Stimulated activated CD4-positive, alpha-beta T cell treated with anti-CD3 and anti-CD28 coated beads, Interleukin-12 subunit alpha, Interleukin-12 subunit beta, amount 100 ng/mL, for 4 hours (primary cell): ENCODE measurements around the gene HPCAL4.

Source experiments
- DNase-seq: peaks from one replicate; pipeline ENCODE4 v3.0.0-alpha.2; 2020

HPCAL4 gene

DNA sequence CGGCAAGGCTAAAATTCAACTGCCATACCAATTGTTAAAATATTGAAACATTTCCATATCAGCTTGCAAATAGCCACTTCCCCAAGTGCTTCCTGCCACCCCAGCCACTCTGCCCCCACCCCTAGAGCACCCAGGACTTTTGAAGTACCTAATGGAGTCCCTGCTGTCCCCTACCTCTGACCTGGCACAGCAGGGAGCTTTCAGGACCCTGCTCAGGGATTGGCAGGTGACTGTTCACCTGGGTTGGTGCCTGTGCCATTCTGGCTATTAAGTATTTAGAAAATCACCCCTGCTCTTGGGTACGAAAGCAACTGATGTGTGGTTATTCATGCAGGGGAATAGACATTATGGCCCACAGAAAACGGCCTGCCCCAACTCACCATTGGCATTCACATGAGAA, 9.1 kb upstream of the HPCAL4 start:
- DNase-seq = no peak

GRCh38 chr1:39699419-39699818, 8.2 kb upstream of the HPCAL4 start:
- no peak for DNase-seq

GRCh38 chr1:39698568-39698967, 7.3 kb upstream of the HPCAL4 start:
- DNase-seq = no peak

DNA sequence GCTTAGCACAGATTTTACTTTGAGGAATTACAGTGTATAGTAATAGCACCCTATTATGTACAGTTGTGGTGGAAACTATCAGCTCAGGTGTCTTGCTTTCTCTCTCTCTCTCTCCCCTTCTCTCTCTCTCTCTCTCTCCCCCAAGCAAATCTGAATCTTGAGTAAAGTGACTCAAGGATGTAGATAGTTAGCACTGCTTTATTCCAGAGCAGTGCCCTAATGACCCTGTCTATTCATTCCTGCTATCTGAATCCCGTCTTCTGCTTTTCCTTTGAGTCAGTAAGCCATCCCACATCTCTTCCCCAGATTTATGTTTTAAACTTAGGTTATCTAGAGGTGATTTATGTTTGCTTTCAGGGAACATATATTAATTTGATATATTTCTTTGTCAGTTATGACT, 5.2 kb upstream of the HPCAL4 start:
- no peak for DNase-seq

DNA sequence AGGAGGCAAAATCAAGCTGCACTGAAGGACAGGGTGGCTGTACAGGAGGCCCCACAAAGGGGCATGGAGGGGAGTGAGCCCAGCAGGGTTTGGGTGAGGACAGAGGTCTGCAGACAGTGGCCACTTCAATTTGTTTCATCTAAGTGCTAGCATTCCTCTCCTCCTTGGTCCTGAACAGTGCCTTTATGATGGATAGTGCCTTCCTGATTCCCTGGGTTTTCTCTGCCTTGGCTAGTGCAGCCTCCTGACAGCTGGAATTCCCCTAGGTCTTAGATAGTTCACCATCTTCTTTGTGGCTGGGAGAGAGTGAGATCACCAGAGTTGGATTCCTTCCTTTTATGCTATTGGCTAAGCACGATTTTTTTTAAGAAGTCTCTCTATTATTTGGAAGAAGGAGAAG, 3.8 kb upstream of the HPCAL4 start:
- no peak for DNase-seq

GRCh38 chr1:39694026-39694425, 2.8 kb upstream of the HPCAL4 start:
- DNase-seq = no peak

DNA sequence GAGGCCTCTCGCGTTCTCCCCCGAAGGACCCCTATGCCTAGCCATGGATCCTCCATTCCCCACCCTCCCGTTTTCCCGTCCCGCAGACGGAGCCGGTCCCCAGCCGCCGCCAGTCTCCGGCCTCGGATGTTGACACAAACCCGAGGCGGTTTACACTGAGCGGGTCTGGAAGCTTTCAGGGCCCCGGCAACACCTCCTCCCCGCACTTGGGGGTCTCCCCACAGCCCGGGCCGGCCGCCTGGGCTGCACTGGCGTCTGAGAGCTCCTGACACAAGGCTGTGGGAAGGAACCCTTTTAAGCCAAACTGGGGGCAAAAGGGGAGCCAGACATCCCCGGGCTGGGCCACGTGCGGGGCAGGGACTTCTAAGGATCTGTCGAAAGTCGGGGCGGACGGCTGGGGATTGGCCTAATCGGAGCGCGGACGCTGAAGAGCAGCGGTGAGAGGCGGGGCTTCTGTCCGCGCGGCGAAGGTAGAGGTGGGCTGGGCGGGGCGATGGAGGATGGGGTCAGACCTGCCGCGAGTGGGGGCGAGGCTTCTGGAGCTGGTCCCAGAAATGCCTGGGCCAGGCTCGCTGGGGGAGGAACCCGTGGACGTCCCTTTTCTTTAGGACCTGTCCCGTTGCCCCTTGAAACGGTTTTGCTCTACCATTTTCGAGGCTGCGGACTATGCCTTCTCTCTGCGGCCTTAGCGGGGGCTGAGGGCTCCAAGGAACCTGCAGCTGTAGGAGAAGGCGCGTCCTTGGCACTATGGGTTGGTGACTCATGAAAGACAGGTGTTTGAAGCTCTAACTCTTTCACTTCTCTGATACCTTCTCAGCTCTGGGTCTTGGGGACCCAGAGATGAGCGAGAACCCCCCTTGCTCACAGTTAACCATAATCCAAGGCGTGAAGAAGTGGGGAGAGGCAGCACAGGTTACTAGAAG, 1.2 kb upstream of the HPCAL4 start:
- DNase-seq = peak; percentile 7

DNA sequence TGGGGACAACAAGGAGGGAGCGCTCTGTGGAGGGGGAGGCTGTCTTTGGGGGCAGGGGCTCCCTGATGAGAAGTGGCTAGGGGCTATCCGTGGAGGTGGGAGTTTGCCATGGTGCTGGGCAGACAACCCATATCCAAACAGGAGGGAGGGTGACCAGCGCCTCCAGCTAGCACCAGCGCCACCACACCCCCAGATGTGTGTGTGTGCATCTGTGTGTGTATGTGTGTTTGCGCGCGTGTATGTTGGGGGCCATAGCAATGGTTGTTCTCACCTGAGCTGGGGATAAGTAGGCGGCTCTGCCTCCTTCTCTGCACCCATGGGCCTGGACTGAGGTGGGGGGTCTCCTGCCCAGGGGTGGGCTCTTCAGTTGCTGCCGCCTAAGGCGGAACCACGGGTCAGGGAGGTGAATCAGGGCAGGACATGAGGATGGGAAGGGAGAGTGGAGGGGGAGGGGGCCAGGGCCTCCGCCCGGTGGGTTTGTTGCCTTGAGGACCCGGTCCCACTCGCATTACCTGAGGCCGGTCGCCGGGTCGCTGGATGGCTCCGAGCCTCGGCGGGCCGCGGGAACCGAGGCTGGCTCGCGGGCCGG, 345 bp downstream of the HPCAL4 start:
- no peak for DNase-seq

DNA sequence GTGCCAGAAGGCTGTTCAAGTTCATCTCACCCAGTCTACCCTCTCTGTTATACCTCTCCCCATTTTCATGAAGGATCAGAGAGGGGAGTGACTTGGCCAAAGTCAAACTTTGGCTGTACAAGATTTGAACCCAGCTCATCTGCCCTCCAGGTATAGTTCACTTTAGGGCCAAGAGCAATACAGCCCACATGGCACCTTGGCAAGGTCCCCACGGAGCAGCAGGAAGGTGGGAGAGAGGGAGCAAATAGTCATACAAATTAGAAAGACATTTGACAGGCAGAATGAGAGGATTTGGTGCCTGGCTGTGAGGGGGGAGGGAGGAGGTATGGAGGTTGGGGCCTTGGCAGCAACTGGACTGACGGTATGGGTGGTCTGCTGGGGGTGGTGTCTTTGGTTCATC, 1.0 kb downstream of the HPCAL4 start:
- DNase-seq = no peak

DNA sequence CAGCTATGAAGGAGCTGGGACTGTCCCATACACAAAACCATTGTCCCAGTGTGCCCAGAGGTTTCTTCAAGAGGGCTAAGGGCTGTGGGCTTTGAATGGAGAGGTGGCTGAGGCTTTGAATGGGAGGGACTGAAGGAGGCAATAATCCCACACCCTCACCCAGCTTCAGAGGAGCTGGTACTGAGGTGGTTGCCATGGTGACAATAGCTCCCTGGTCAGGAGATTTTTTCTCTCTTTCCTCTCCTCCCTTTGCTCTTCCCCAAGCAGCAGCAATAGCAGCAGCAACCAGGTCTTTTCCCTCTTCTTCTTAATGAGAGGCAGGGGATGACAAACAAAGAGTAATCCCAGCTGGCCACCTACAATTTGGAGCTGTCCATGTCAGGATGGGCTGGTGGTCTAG, 1.6 kb downstream of the HPCAL4 start:
- DNase-seq = no peak

- DNase-seq = no peak
Measured at GRCh38 chr1:39689214-39689613, 2.0 kb downstream of the HPCAL4 start.

GRCh38 chr1:39688706-39689105, 2.5 kb downstream of the HPCAL4 start:
- DNase-seq = no peak

DNA sequence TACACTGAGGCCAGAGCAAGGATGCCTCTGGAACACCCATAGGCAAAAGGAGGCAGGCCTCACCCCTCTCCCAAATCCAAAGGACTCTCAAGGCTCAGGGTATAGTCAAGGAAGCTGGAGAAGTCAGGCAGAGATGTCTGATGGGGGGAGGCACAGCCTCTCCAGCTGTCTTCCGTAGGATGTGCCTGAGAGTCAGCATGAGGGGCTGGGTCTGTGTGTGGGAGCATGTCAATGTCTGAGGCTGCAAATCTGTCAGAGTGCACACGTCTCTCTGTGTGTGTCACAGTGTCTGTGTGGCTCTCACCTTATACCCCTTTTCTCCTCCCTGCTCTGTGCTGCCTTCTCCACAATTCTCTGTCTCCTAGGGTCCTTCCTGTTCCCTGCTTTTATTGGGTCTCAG, 4.0 kb downstream of the HPCAL4 start:
- DNase-seq = no peak

DNA sequence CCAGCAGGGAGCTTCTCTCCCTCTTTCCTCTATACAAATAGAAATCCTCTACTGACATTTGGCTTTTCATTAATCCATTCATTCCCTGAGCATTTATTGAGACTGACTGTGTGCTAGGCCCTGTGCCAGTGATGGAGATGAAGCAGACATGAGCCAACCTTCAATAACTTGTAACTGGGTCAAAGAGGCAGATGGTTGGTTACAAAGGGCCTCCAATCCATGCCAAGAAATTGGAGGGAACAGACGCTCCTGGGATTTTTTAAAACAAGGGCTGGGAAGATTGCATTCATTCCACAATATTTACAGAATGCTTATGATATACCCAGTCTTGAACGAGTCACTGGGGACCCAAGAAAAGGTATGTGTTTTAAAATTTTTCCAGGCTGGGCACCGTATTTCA, 6.2 kb downstream of the HPCAL4 start:
- no peak for DNase-seq

GRCh38 chr1:39684313-39684664, 6.9 kb downstream of the HPCAL4 start:
- no peak for DNase-seq

DNA sequence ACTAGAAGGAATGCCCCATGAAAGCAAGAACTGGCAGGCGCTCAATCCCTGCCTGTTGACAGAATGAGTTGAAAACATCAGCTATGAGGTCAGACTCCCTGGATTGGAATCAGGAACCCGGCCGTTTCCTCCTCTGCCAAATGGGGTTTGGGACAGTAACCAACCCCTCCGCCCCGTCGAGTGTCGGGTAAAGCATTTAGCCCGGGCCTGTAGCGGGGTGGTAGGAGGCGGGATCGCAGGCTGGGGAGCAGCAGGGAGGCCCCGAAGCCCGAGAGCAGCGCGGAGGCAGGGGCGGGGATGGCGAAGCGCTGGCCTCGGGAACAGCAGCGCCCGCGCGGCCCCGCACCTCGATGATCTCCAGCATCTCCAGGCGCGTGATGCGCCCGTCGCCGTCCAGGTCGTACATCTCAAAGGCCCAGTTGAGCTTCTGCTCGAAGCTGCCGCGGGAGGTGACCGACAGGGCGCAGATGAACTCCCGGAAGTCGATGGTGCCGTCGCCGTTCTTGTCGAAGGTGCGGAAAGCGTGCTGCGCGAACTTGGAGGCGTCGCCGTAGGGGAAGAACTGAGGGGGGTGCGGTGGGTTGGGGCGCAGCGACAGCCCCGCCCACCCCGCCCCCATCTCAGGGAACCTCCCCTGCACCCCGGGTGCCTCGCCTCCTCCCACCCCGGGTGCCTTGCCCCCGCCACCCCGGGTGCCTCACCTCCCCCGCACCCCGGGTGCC, 7.5 kb downstream of the HPCAL4 start:
- DNase-seq = peak; percentile 24

DNA sequence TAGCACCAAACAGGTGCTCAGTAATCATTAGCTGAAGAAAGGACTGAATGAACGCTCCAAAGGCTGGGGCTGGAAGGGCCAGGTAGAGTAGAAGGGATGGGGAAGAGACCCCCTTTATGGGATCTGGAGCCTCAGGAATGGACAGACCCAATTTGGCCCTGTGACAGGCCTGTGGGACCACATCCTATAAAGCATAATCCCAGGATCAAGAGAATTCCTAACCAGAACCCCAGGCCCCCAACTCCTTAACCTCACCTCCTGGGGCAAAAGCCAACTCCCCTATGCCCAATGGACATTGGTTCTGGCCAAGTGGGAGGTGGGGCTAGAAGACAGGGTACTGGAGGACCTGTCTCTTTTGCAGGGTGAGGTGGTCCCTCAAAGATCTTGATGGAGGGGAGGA, 9.2 kb downstream of the HPCAL4 start:
- no peak for DNase-seq

GRCh38 chr1:39681294-39681693, 9.9 kb downstream of the HPCAL4 start:
- DNase-seq = no peak

DNA sequence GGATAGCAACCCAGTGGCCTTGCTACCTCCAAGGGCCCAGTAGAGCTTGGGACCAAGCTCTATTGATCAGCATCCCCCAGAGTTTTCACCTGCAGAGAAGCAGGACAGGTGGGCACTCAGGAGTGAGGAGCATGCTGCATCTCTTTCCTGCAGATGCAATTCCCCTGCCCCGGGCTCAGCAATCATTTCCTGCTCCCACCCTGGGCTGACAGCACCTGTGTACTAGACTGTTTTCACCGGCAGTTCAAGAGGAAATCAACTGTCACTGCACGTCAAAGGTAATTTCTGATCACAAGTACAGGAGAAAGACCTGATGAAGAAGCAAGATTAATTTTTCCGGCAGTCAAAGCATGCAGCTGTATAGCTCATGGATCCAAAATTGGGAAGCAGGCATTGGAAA, 10.5 kb downstream of the HPCAL4 start:
- no peak for DNase-seq

DNA sequence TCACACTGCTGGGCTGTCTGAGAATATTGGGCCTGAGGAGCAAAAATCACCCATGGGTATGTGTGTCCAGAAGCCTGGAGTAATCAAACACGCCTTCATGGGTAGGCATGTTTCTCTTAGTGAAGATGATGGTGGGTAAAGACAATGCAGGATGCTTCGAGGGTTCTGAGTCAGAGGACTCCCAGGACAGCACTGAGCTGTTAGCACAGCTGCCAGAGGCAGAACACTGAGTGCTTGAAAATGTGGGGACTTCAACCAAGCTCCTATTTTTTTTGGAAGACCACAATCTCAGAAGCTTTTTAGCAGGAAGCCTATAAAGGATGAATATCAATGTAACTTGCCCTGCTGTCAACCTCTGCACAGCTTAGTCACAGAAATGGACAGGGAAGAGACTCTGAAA, 11.4 kb downstream of the HPCAL4 start:
- DNase-seq = no peak

- no peak for DNase-seq
Measured at GRCh38 chr1:39678889-39679288, 12.3 kb downstream of the HPCAL4 start.

- DNase-seq = no peak
Measured at GRCh38 chr1:39677645-39678044, 13.6 kb downstream of the HPCAL4 start.

DNA sequence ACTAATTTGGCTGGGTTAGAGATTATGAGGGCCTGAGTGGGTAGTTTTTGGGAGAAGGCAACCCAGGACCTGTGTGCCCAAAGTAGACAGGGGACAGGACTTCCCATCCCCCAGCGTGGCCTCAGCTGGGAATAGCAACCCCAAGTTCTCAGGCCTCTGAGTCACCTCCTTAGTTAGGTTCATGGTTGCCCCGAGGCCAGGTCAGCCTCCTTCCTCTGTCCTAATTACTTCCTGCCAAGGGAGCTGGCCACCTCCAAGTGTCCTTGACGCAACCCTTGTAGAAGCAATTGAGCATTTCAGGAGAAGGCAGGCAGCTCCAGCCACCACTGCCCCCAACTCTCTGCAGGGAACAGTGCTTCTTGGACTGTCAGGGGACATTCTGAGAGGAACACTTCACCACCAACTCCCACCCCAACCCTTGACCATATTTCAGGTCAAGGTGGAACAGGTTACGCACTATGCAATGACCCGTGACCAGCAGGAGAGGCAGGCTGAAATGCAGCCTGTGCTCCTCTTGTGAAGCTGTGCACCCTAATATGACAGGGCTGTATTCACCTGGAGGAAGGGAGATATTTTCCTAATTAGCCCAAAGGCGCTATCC, 14.2 kb downstream of the HPCAL4 start:
- DNase-seq = no peak

GRCh38 chr1:39675220-39675619, 16.0 kb downstream of the HPCAL4 start:
- DNase-seq = no peak
